Liver (tissue), 9 donors: Measurements from ENCODE around the gene LRRFIP1. TPM values are rescaled to one million over a fixed set of nuclear protein-coding genes. Genes with fewer than 3 reads are reported as not detected.

Source experiments
- DNase-seq: peaks from one replicate; pipeline ENCODE4 v3.0.0-alpha.2; 2017; ENCODE audit warnings: low spot score
- H3K27ac ChIP-seq, 2 donors: one replicate each; pipeline ENCODE4 v1.7.0; 2013; ENCODE audit warnings: inconsistent platforms in 2 of 2, low read length in 2 of 2, control low read depth in 1 of 2, low read depth in 1 of 2, mild to moderate bottlenecking in 1 of 2
- H3K27me3 ChIP-seq, 4 donors: one replicate each; pipeline versions ENCODE4 v1.6.1 to v1.7.0; 2013; ENCODE audit warnings: low read length in 3 of 4, inconsistent platforms in 1 of 4, mild to moderate bottlenecking in 1 of 4, moderate library complexity in 1 of 4; ENCODE audit not compliant: control insufficient read depth in 4 of 4, insufficient read depth in 4 of 4
- H3K36me3 ChIP-seq, 4 donors: one replicate each; pipeline versions ENCODE4 v1.6.1 to v1.7.0; 2013; ENCODE audit warnings: low read length in 3 of 4, mild to moderate bottlenecking in 3 of 4, low read depth in 1 of 4, moderate library complexity in 1 of 4; ENCODE audit not compliant: control insufficient read depth in 4 of 4, insufficient read depth in 3 of 4
- H3K4me1 ChIP-seq, 4 donors: one replicate each; pipeline versions ENCODE4 v1.6.1 to v1.7.0; 2013; ENCODE audit warnings: low read length in 3 of 4, mild to moderate bottlenecking in 3 of 4, moderate library complexity in 1 of 4; ENCODE audit not compliant: control insufficient read depth in 4 of 4, insufficient read depth in 4 of 4
- H3K4me3 ChIP-seq, 3 donors: one replicate each; pipeline versions ENCODE4 v1.6.1 to v1.7.0; 2013; ENCODE audit warnings: low read length in 3 of 3, control low read depth in 1 of 3, low read depth in 1 of 3, mild to moderate bottlenecking in 1 of 3
- H3K9ac ChIP-seq, 2 donors: one replicate each; pipeline ENCODE4 v1.7.0; 2013; ENCODE audit warnings: low read length in 2 of 2, mild to moderate bottlenecking in 2 of 2, moderate library complexity in 2 of 2, control low read depth in 1 of 2, low read depth in 1 of 2
- H3K9me3 ChIP-seq, 4 donors: one replicate each; pipeline versions ENCODE4 v1.6.1 to v1.7.0; 2013; ENCODE audit warnings: low read length in 3 of 4; ENCODE audit not compliant: control insufficient read depth in 4 of 4
- ATF3 ChIP-seq: IDR thresholded peaks from 2 replicates; pipeline ENCODE4 v1.6.1; 2016; ENCODE audit warnings: antibody characterized with exemption
- CTCF ChIP-seq: fragments of 150-350 bp; IDR thresholded peaks from 2 replicates; pipeline ENCODE4 v1.5.1; 2017; ENCODE audit warnings: improper control_type of control experiment, low read depth, low read length; ENCODE audit not compliant: missing input control
- FOXA1 ChIP-seq: IDR thresholded peaks from 2 replicates; pipeline ENCODE4 v1.6.1; 2016; ENCODE audit warnings: antibody characterized with exemption
- FOXA2 ChIP-seq: IDR thresholded peaks from 2 replicates; pipeline ENCODE4 v1.6.1; 2016; ENCODE audit warnings: antibody characterized with exemption
- GABPA ChIP-seq, 2 donors: IDR thresholded peaks in 1 of 2; conservative IDR thresholded peaks in 1 of 2; 2 replicates each; pipeline ENCODE4 v1.6.1; 2016; ENCODE audit warnings: antibody characterized with exemption in 2 of 2, mild to moderate bottlenecking in 1 of 2, moderate library complexity in 1 of 2
- HNF4A ChIP-seq, 2 donors: conservative IDR thresholded peaks; 2 replicates each; pipeline ENCODE4 v1.6.1; 2016; ENCODE audit warnings: antibody characterized with exemption in 2 of 2, mild to moderate bottlenecking in 2 of 2
- HNF4G ChIP-seq: IDR thresholded peaks from 2 replicates; pipeline ENCODE4 v1.6.1; 2016; ENCODE audit warnings: antibody characterized with exemption
- JUND ChIP-seq, 2 donors: IDR thresholded peaks; 2 replicates each; pipeline ENCODE4 v1.6.1; 2016; ENCODE audit warnings: antibody characterized with exemption in 2 of 2
- MAX ChIP-seq: IDR thresholded peaks from 2 replicates; pipeline ENCODE4 v1.6.1; 2016; ENCODE audit warnings: antibody characterized with exemption
- NR2F2 ChIP-seq: IDR thresholded peaks from 2 replicates; pipeline ENCODE4 v1.6.1; 2016; ENCODE audit warnings: antibody characterized with exemption
- RAD21 ChIP-seq, 2 donors: IDR thresholded peaks; 2 replicates each; pipeline ENCODE4 v1.6.1; 2016; ENCODE audit warnings: antibody characterized with exemption in 2 of 2, mild to moderate bottlenecking in 2 of 2
- REST ChIP-seq: IDR thresholded peaks from 2 replicates; pipeline ENCODE4 v1.6.1; 2016; ENCODE audit warnings: antibody characterized with exemption, mild to moderate bottlenecking
- RXRA ChIP-seq, 2 donors: IDR thresholded peaks; 2 replicates each; pipeline ENCODE4 v1.6.1; 2017 to 2018; ENCODE audit warnings: antibody characterized with exemption in 2 of 2, mild to moderate bottlenecking in 1 of 2
- SP1 ChIP-seq: IDR thresholded peaks from 2 replicates; pipeline ENCODE4 v1.6.1; 2018; ENCODE audit warnings: antibody characterized with exemption, mild to moderate bottlenecking
- YY1 ChIP-seq: IDR thresholded peaks from 2 replicates; pipeline ENCODE4 v1.6.1; 2016; ENCODE audit warnings: antibody characterized with exemption, mild to moderate bottlenecking
- ZBTB33 ChIP-seq: IDR thresholded peaks from 2 replicates; pipeline ENCODE4 v1.6.1; 2016; ENCODE audit warnings: antibody characterized with exemption
- WGBS: extraction: QIAGEN DNeasy Blood & Tissue Kit; methylation state at CpG from one replicate; pipeline ENCODE4 v1.1.7; 2013; 5-methylcytosine and 5-hydroxymethylcytosine counted together
- polyA plus RNA-seq, 2 donors: library from polyadenylated mRNA; stranded (reverse) in 1 of 2; unstranded in 1 of 2; fragments of 200-250 nt in 1 of 2; fragments of >200 nt in 1 of 2; fragmentation: Nextera tagmentation in 1 of 2; extraction: Ambion mirVana in 1 of 2; gene quantifications; one replicate each; pipeline versions ENCODE4 v1.2.1 to v1.2.3, GENCODE V29; 2013 to 2015
- total RNA-seq, 2 donors: library from RNA; depleted of rRNA; stranded (reverse); fragments of >200 nt; gene quantifications; one replicate each; pipeline ENCODE4 v1.2.3, GENCODE V29; 2014
- donor health status: healthy.
- donor health status: healthy.
- donor health status: healthy.
- donor health status: healthy.
- donor health status: healthy.

Gene LRRFIP1
- total and polyA plus RNA-seq, 4 donors = 13.3 to 56.1 (median 39.1) TPM

GRCh38 chr2:237599465-237600110 is 27.8 kb upstream of the LRRFIP1 start:
- Histone ChIP-seq H3K4me3 (peak overlapping the region in 1 of 3 donors; percentile 17), H3K36me3 (no peaks in the 10 kb centered on the region), H3K4me1 (peaks cover 3 to 30% (median 10%) of the 10 kb centered on the region in 4 donors), H3K9ac (peak overlapping the region; percentile 56 to 69), H3K9me3 (no peaks in the 10 kb centered on the region), H3K27ac (peak overlapping the region; percentile 87 to 91), H3K27me3 (no peaks in the 10 kb centered on the region)
- TF ChIP-seq HNF4A (conservative IDR thresholded peaks at IDR 0.05) (no peak), RAD21 (IDR thresholded peaks at IDR 0.05) (no peak), RXRA (IDR thresholded peaks at IDR 0.05) (no peak), REST (no peak), FOXA2 (no peak), JUND (IDR thresholded peaks at IDR 0.05) (no peak), FOXA1 (no peak), GABPA (IDR thresholded peaks at IDR 0.05 in 1 of 2, conservative IDR thresholded peaks at IDR 0.05 in 1 of 2) (no peak), YY1 (no peak), ZBTB33 (no peak), NR2F2 (no peak), CTCF (no peak), HNF4G (no peak), MAX (no peak), SP1 (no peak), ATF3 (no peak)
- 77% methylated on average over 9 of the region's 9 CpGs for WGBS
- DNase-seq = no peak
